Coronary artery (tissue), 2 donors: ENCODE results near the gene IRF2BPL.
"Not testable (repeated sequence)": the region's sequence is repeated elsewhere in the genome, so short reads cannot be mapped to it uniquely, and the experiment has no call there.

Source experiments
- DNase-seq: peaks from one replicate; pipeline ENCODE4 v3.0.0-alpha.2; 2017; ENCODE audit warnings: low spot score
- H3K27ac ChIP-seq, 2 donors: fragments of 200-600 bp; sonication (generic); one replicate each; pipeline ENCODE4 v1.5.1; 2016 to 2019
- H3K4me3 ChIP-seq: fragments of 200-600 bp; sonication (generic); 2 replicates; pipeline ENCODE4 v1.5.1; 2016; ENCODE audit warnings: mild to moderate bottlenecking, moderate library complexity
- CTCF ChIP-seq: fragments of 200-600 bp; sonication (generic); IDR thresholded peaks from one replicate; pipeline ENCODE4 v1.5.1; 2019; ENCODE audit warnings: antibody characterized with exemption

IRF2BPL gene

GRCh38 chr14:77025744-77026165 lies 2.8 kb downstream of the IRF2BPL start:
- H3K27ac ChIP-seq: peak overlapping the region; percentile 100
- no peak for TF ChIP-seq CTCF
- DNase-seq: no peak
- peak overlapping the region; percentile 85 for H3K4me3 ChIP-seq

DNA sequence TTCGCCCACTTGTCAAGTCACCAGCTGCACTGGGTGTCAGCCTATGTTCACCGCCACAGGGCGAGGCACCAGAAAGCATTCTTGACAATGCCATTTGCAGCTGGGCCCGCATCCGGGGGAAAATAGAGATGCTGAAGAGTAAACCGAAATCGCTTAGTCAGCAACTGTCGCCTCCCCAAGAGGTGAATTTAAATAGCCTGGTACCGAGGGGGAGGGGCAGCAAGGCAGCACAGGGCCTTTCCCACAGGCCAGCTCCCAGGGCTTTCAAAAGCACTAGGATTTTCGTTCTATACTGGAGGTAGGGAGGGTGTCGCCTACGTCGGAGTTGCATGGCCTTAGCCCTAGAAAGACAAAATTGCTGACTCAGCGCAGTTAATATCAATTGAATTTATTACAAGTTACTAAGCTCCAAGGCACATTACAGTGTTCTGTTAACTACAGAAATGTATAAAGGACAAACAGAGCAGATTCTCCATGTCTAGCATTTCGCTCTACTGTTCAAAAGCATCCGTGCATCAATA lies 4.3 kb downstream of the IRF2BPL start:
- peak overlapping the region; percentile 85 for H3K4me3 ChIP-seq
- peak overlapping the region; percentile 51 to 68 for H3K27ac ChIP-seq
- TF ChIP-seq CTCF: no peak
- no peak for DNase-seq

DNA sequence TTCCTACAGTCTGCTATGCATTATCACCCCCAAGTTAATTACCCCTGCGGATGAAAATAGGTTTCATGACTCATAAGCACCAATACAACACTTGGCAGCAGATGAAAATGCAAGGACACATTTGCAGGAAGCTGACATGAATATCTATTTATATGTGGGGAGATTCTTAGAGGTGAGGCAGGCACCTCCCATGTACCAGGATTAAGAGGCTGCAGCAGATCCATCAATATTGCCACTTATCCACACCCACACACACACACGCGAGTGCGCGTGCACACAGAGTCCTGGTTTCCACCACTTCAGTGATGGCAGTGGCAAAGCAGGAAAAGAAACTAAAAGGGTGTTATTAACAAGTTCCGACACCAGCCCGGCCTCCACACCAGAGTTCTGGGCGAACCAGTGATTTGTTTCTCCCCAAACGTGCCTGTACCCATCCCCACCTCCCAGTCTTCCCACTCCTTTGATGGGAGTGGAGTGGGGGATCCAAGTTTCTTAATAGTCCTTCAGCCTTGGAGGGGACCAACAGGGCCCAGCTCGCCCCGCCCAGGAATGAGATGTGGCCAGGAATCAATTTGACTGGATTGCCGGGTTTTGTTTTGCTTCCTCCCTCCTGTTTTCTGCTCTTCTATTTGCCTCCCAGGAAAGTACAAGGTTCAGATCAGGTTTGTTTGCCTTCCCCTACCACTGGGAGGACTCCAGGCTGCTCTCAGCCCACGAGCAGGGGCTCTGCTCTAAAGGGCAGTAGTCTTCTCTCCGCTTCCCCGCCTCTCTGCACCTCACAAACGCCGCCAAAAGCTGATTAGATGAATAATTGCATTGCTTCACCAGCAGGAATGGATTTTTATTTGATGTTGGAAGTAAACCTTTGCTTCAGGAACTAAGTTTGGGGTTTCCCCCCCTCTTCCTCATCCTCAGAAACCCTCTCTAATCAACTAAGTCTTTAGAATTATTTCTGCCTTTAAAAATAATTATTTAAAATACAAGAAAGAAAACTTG lies 5.2 kb downstream of the IRF2BPL start:
- Histone ChIP-seq H3K4me3 (peak overlapping the region; percentile 85), H3K27ac (peak overlapping the region; percentile 51 to 71)
- no peak for DNase-seq
- TF ChIP-seq CTCF: no peak

GRCh38 chr14:77022236-77022852 lies 6.2 kb downstream of the IRF2BPL start:
- Histone ChIP-seq H3K27ac (peak overlapping the region in 1 of 2 donors; percentile 71), H3K4me3 (no peak overlapping the region)
- TF ChIP-seq CTCF: no peak
- no peak for DNase-seq

- not testable (repeated sequence) for H3K4me3 ChIP-seq, H3K27ac ChIP-seq, DNase-seq
These were observed 7.1 kb downstream of the IRF2BPL start for GRCh38 chr14:77021424-77021823.

- no peak for TF ChIP-seq CTCF
- no peak for DNase-seq
- H3K4me3 ChIP-seq: no peak overlapping the region
- H3K27ac ChIP-seq: no peak overlapping the region
These were observed 9.7 kb downstream of the IRF2BPL start for GRCh38 chr14:77018785-77019184.

GRCh38 chr14:77017666-77018065 lies 10.8 kb downstream of the IRF2BPL start:
- TF ChIP-seq CTCF: no peak
- Histone ChIP-seq H3K4me3 (no peak overlapping the region), H3K27ac (no peak overlapping the region)
- no peak for DNase-seq
